Gastrocnemius medialis (tissue), 4 donors: Measurements from ENCODE around the gene IL22. TPM values are rescaled to one million over a fixed set of nuclear protein-coding genes. Genes with fewer than 3 reads are reported as not detected.

Source experiments
- ATAC-seq, 2 donors: fragments of 150-250 bp; one replicate each; pipeline ENCODE4 v1.9.1; 2016
- DNase-seq, 2 donors: peaks; one replicate each; pipeline ENCODE4 v3.0.0-alpha.2; 2019
- H3K27ac ChIP-seq, 4 donors: fragments of 200-600 bp; sonication (generic); 1 replicate in 1 of 4; 2 replicates in 3 of 4; pipeline ENCODE4 v1.5.1; 2016 to 2018; ENCODE audit warnings: mild to moderate bottlenecking in 2 of 4, moderate library complexity in 1 of 4
- H3K27me3 ChIP-seq, 3 donors: fragments of 200-600 bp; sonication (generic) in 2 of 3; 1 replicate in 1 of 3; 2 replicates in 2 of 3; pipeline versions ENCODE4 v1.5.1 to v1.6.0; 2016 to 2019; ENCODE audit warnings: mild to moderate bottlenecking in 1 of 3, moderate library complexity in 1 of 3
- H3K36me3 ChIP-seq, 2 donors: fragments of 200-600 bp; sonication (generic) in 1 of 2; one replicate each; pipeline ENCODE4 v1.5.1; 2017 to 2018
- H3K4me1 ChIP-seq, 2 donors: fragments of 200-600 bp; sonication (generic) in 1 of 2; one replicate each; pipeline ENCODE4 v1.5.1; 2016 to 2017; ENCODE audit warnings: mild to moderate bottlenecking in 2 of 2
- H3K4me3 ChIP-seq, 4 donors: fragments of 200-600 bp; sonication (generic) in 3 of 4; 1 replicate in 1 of 4; 2 replicates in 3 of 4; pipeline ENCODE4 v1.5.1; 2016 to 2019; ENCODE audit warnings: mild to moderate bottlenecking in 2 of 4
- H3K9me3 ChIP-seq, 3 donors: fragments of 200-600 bp; sonication (generic) in 2 of 3; 1 replicate in 1 of 3; 2 replicates in 2 of 3; pipeline ENCODE4 v1.5.1; 2016 to 2019
- CTCF ChIP-seq, 5 experiments: fragments of 450-650 bp in 3 of 5; fragments of 200-600 bp in 2 of 5; sonication (generic) in 2 of 5; IDR thresholded peaks in 4 of 5; conservative IDR thresholded peaks in 1 of 5; 1 replicate in 4 of 5; 2 replicates in 1 of 5; pipeline ENCODE4 v1.5.1; 2016 to 2019; ENCODE audit warnings: antibody characterized with exemption in 5 of 5, mild to moderate bottlenecking in 3 of 5, moderate library complexity in 3 of 5
- POLR2A ChIP-seq, 2 donors: fragments of 450-650 bp; IDR thresholded peaks; one replicate each; pipeline ENCODE4 v1.6.1; 2017; ENCODE audit warnings: antibody characterized with exemption in 2 of 2, mild to moderate bottlenecking in 2 of 2, moderate library complexity in 2 of 2
- in situ Hi-C, 4 donors: fragments of 200-750 bp; cut with MboI; loops; one replicate each; pipeline versions ENCODE4 v1.15.0 to v1.8.0; 2017; ENCODE audit warnings: low sequenced_read_pairs in 4 of 4
- intact Hi-C: fragments of 100-400 bp; cut with DNase I; formaldehyde crosslinking; loops from one replicate; pipeline ENCODE4 v1.15.1; 2023; ENCODE audit warnings: low total_unique reads
- total RNA-seq, 4 donors: library from RNA; depleted of rRNA; stranded (reverse); fragments of >200 nt; gene quantifications; one replicate each; pipeline versions ENCODE4 v1.1.0 to v1.2.3, GENCODE V29; 2016

Gene IL22
- total RNA-seq, 4 donors from 2014 or later: not detected

- Histone ChIP-seq H3K27me3 (no peaks in the 10 kb centered on the region), H3K27ac (no peak overlapping the region), H3K36me3 (no peaks in the 10 kb centered on the region), H3K9me3 (no peaks in the 10 kb centered on the region), H3K4me1 (peaks cover 8% of the 10 kb centered on the region in 2 donors), H3K4me3 (no peak overlapping the region)
- TF ChIP-seq POLR2A (IDR thresholded peaks at IDR 0.05) (no peak), CTCF (IDR thresholded peaks at IDR 0.05 in 4 of 5, conservative IDR thresholded peaks at IDR 0.05 in 1 of 5) (no peak)
- ATAC-seq: no peak
- no peak for DNase-seq
- intact Hi-C loops (no loop called here), in situ Hi-C loops (loop anchor here in 1 of 4 donors (10.0 kb wide), 1 partner anchor 81 kb away; no protein-coding TSS in a partner anchor)
Measured at GRCh38 chr12:68234140-68234539, 19.3 kb downstream of the IL22 start.

GRCh38 chr12:68233498-68233897 lies 19.9 kb downstream of the IL22 start:
- H3K27me3 ChIP-seq: no peaks in the 10 kb centered on the region
- DNase-seq (no peak), ATAC-seq (no peak)
- H3K4me3 ChIP-seq: no peak overlapping the region
- intact Hi-C loops: no loop called here
- H3K36me3 ChIP-seq: no peaks in the 10 kb centered on the region
- TF ChIP-seq POLR2A (IDR thresholded peaks at IDR 0.05) (no peak), CTCF (IDR thresholded peaks at IDR 0.05 in 4 of 5, conservative IDR thresholded peaks at IDR 0.05 in 1 of 5) (no peak)
- in situ Hi-C loops: loop anchor here in 1 of 4 donors (10.0 kb wide), 1 partner anchor 81 kb away; no protein-coding TSS in a partner anchor
- no peak overlapping the region for H3K27ac ChIP-seq
- H3K4me1 ChIP-seq: peaks cover 8% of the 10 kb centered on the region in 2 donors
- no peaks in the 10 kb centered on the region for H3K9me3 ChIP-seq

GRCh38 chr12:68231691-68232090 lies 21.7 kb downstream of the IL22 start:
- ATAC-seq (no peak), DNase-seq (no peak)
- intact Hi-C loops: no loop called here
- H3K36me3 ChIP-seq: no peaks in the 10 kb centered on the region
- TF ChIP-seq CTCF (IDR thresholded peaks at IDR 0.05 in 4 of 5, conservative IDR thresholded peaks at IDR 0.05 in 1 of 5) (no peak), POLR2A (IDR thresholded peaks at IDR 0.05) (no peak)
- H3K4me1 ChIP-seq: no peaks in the 10 kb centered on the region
- H3K9me3 ChIP-seq: no peaks in the 10 kb centered on the region
- no peaks in the 10 kb centered on the region for H3K27me3 ChIP-seq
- no peak overlapping the region for H3K4me3 ChIP-seq
- H3K27ac ChIP-seq: no peak overlapping the region
- in situ Hi-C loops: loop anchor here in 1 of 4 donors (10.0 kb wide), 1 partner anchor 83 kb away; no protein-coding TSS in a partner anchor

GRCh38 chr12:68231229-68231628 lies 22.2 kb downstream of the IL22 start:
- H3K4me1 ChIP-seq: no peaks in the 10 kb centered on the region
- no peak for DNase-seq
- H3K27ac ChIP-seq: no peak overlapping the region
- H3K9me3 ChIP-seq: no peaks in the 10 kb centered on the region
- ATAC-seq: no peak
- TF ChIP-seq POLR2A (IDR thresholded peaks at IDR 0.05) (no peak), CTCF (IDR thresholded peaks at IDR 0.05 in 4 of 5, conservative IDR thresholded peaks at IDR 0.05 in 1 of 5) (no peak)
- no peaks in the 10 kb centered on the region for H3K27me3 ChIP-seq
- intact Hi-C loops: no loop called here
- no peak overlapping the region for H3K4me3 ChIP-seq
- no peaks in the 10 kb centered on the region for H3K36me3 ChIP-seq
- in situ Hi-C loops: loop anchor here in 1 of 4 donors (10.0 kb wide), 1 partner anchor 84 kb away; no protein-coding TSS in a partner anchor

GRCh38 chr12:68229956-68230355 lies 23.4 kb downstream of the IL22 start:
- no peak for ATAC-seq
- no peaks in the 10 kb centered on the region for H3K27me3 ChIP-seq
- no peak overlapping the region for H3K27ac ChIP-seq
- intact Hi-C loops (loop anchor here (10.0 kb wide), 1 partner anchor 875 kb away; no protein-coding TSS in a partner anchor), in situ Hi-C loops (loop anchor here in 3 of 4 donors (5.0 to 10.0 kb wide), 2 partner anchors 82 to 85 kb away; no protein-coding TSS in a partner anchor)
- H3K4me1 ChIP-seq: no peaks in the 10 kb centered on the region
- TF ChIP-seq CTCF (IDR thresholded peaks at IDR 0.05 in 4 of 5, conservative IDR thresholded peaks at IDR 0.05 in 1 of 5): no peak
- TF ChIP-seq POLR2A (IDR thresholded peaks at IDR 0.05): no peak
- no peak for DNase-seq
- H3K4me3 ChIP-seq: no peak overlapping the region
- H3K9me3 ChIP-seq: no peaks in the 10 kb centered on the region
- H3K36me3 ChIP-seq: no peaks in the 10 kb centered on the region
